Stimulated activated CD4-positive, alpha-beta T cell treated with anti-CD3 and anti-CD28 coated beads, Interleukin-2, amount 100 ng/mL, for 48 hours (primary cell): Measurements from ENCODE around the gene GLYATL1B.
"Not testable (repeated sequence)": the region's sequence is repeated elsewhere in the genome, so short reads cannot be mapped to it uniquely, and the experiment has no call there.

Experiments
- DNase-seq, 2 donors: peaks; one replicate each; pipeline ENCODE4 v3.0.0-alpha.2; 2020

GLYATL1B gene

GRCh38 chr11:59097113-59097708, 11.1 kb downstream of the GLYATL1B start:
- peak; percentile 50 to 58 for DNase-seq

DNA sequence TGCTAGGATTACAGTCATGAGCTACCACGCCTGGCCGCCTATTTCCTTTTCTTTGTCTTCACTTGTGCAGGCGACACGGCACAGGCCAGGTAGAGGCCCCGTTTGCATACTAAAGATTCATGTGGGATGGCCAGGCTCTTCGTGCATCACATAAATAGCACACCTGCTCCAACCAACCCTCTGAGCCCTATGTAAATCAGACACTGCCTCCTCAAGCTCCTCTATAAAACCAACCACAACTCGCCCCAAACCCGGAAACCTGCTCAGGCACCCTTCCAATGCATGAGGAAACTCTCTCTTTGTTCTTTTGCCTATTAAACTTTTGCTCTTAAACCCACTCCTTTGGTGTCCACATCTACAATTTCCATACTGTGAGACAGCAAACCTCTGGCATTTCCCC, 11.8 kb downstream of the GLYATL1B start:
- not testable (repeated sequence) for DNase-seq

DNA sequence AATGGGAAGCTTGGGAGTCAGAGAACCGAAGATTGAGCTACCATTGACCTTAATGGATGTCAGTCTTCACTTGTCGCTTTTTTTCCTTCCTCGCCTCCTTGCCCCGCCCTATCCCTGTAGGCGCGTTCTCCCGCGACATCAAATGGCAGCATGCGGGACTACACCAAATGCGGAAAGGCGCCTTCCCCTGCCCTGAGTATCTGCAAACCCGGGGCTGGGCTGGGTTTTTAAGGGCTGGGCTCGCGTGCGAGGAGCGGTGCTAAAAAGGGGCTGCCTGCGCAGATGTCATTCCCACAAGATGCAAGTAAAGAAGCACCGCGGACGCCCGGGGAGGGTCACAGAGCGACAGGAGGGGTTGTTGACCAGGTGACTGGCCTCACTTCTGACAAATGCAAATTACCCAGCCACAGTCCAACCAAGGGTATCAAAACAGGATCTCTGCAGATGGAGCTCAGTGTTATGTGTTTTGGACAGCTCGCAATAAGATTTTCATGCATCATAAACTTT, 16.2 kb downstream of the GLYATL1B start:
- peak; percentile 58 to 61 for DNase-seq

- peak; percentile 52 to 57 for DNase-seq
Measured at GRCh38 chr11:59106363-59107336, 20.5 kb downstream of the GLYATL1B start, which contains the start of gene FAM111B. FAM111B (plus strand) TSS chr11:59107237; CDS start chr11:59109626, 2,389 bp downstream.

GRCh38 chr11:59107721-59108120, 21.6 kb downstream of the GLYATL1B start:
- DNase-seq = not testable (repeated sequence)

DNA sequence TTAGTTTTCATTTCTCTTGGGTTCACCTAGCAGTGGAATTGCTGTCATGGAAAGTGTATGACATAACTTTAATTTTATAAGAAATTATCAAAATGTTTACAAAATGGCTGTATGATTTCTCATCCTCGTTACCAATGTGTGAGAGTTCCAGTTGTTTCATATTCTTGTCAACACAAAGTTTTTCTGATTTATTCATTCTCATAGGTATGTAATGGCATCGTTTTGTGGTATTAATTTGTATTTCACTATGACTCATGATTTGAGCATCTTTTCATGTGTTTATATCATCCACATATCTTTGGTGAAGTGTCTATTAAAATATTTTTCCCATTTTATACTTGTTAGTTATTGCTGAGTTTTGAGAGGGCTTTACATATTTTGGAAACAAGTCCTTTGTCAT, 26.4 kb downstream of the GLYATL1B start:
- DNase-seq = no peak

DNA sequence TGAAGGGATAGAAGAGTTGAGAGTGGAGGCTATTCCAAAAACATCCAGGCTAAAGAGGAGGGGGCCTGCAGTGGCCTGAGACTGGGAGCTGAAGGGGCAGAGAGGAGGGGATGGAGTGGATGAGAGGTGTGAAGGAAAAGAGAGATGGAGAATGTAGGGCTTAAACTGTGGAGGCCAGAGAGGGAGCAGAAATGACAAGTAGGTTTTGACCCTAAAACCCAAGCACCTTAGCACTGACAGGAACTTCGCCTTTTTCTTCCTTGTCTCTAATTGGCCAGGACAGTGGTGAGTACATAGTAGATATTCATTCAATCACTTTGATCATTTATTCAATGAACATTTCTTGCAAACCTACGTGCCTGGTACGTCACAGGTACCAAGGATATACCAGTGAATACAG, 28.2 kb downstream of the GLYATL1B start:
- no peak for DNase-seq

- no peak for DNase-seq
Measured at GRCh38 chr11:59115553-59115952, 29.4 kb downstream of the GLYATL1B start.

DNA sequence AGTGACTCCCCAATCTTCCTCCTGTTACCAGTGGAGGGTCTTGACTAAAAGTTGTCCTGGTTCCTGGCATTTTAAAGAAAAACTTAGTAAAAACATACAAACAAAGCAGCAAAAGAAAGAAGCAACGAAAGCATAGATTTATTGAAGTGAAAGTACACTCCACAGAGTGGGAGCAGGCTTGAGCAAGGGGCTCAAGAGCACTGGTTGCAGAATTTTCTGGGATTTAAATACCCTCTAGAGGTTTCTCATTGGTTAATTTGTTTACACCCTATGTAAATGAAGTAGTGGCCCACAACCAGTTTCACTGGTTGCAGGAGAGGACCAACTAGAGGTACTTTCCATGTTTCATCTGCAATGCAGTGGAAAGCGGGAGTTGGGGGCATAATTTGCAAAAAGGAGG, 31.7 kb downstream of the GLYATL1B start:
- no peak for DNase-seq

- no peak for DNase-seq
Measured at GRCh38 chr11:59119826-59120225, 33.7 kb downstream of the GLYATL1B start.

- peak; percentile 88 to 93 for DNase-seq
Measured at GRCh38 chr11:59135648-59136461, 49.7 kb downstream of the GLYATL1B start.

DNA sequence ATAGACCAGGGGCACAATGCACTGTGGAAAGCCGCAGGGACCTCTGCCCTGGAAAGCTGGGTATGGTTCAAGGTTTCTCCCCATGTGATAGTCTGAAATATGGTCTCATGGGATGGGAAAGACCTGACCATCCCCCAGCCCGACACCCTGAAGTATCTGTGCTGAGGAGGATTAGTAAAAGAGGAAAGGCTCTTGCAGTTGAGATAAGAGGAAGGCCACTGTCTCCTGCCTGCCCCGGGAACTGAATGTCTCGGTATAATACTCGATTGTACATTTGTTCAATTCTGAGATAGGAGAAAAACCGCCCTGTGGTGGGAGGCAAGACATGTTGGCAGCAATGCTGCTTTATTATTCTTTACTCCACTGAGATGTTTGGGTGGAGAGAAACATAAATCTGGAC, 50.4 kb downstream of the GLYATL1B start:
- not testable (repeated sequence) for DNase-seq

DNA sequence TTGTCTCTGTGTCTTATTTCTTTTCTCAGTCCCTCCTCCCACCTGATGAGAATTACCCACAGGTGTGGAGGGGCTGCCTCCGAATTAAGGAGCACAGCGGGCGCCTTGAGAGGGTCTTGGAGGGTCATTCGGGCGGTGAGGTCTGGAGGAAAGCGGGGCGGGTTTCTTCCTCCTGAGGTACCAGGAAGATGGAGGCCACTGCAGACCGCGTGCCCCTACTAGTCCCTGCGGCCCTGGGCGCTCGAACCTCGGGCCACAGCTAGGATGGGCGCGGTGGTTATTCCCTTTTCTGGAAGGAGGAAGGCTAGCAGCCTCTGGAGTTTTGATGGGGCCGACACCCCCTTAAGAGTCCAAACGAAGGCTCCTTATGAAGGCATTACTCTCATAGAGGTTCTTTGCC, 51.1 kb downstream of the GLYATL1B start:
- no peak for DNase-seq

DNA sequence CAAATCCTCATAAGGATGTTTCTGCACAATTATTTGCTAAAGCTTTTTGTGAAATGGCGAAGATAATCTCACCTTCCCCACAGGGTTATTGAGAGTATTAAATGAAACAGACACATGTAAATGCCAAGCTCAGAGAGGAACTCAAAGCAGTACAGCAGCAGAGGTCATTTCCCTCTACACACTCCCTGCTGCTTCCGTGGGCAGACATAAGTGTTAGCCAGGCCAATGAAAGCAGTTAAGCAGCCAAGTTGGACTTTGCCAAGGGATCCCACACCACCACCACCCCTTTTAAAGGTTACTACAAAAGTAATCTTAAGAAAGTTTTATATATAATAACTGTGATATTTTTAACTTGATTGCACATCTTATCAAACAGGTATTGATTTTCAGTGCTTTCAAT, 52.5 kb downstream of the GLYATL1B start:
- no peak for DNase-seq

DNA sequence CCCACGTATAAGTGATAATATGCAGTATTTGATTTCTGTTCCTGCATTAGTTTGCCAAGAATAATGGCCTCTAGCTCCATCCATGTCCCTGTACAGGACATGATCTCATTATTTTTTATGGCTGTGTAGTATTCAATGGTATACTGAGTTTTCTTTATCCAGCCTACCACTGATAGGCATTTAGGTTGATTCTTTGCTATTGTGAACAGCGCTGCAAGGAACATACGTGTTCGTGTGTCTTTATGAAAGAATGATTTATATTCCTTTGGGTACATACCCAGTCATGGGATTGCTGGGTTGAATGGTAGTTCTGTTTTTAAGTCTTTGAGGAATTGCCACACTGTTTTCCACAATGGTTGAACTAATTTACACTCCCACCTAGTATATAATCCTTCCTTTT, 55.1 kb downstream of the GLYATL1B start:
- no peak for DNase-seq

DNA sequence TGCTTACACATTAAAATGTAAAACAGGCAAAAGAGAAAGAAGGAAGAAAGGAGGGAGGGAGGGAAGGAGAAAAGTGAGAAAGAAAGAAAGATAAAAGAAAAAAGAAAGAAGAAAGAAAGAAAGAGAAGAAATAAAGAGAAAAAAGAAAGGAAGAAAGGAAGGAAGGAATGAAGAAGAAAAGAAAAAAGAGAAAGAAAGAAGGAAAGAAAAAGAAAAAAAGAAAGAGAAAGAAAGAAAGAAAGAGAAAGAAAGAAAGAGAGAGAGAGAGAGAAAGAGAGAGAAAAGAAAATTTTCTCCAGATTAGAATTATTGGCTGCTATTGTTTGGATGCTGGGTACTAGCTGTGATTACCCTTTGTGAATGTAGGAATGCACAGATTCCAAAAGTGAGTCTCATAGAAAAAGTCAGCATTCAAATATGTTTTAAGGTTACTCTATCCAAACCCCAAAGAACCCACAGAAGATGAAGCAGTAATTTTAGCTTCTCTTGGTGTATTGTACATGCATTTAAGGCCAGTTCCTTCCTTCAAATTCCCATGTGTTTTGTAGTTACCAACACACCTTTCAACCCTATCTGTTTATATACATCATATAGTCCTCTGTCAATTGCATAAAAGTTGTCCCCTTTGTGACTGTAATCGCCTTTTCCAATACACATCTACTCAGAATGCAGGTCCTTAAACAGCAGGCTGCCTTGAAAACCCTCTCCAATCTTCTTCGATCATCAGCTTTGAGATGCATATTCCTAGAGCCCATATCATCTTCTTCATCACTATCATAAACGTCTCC, 55.8 kb downstream of the GLYATL1B start:
- DNase-seq = no peak

DNA sequence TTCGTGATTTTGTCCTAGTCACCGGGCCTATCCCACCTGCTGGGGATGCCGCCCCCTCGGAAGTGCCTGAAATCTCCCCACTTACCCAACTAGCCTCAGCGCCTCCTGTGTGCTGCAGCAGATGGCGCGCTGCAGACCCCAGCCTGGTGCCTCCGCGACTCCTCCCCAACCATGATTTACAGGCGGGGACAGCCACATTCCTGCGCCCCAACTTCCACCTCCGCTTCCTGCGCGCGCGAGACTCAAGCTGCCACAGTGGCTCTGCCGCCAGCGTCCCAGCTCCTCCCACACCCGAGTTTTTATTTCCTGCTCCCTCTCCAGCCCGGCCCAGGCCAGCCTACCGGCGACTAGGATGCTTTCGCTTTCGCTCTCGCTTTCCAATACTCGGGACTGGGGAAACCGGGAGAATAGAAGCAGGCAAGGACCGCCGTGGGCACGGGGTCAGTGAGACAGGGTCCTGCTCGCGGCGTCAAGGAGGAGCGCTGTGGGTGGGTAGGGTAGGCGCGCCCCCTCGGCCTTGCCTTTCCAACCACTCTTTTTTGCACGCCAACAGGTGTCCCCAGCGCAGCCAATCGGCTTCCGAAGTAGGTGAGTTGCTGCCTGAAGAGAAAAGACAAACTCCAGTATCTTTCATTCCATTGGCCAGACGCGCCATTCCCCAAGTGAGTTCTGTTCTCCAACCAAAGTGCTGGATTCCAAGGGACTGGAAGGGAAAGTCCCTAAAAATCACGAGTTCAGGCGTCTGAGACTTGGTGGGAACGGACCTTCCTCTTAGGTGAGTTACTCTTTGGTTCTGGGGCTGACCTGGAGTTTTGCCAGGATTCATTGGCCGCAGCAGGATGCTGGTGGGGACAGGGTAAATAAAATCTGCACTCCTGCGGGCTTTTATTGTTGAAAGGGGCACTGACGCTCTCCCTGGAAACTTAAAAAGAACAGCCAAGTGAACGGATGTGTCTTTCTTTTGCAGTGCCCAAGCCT, 56.7 kb downstream of the GLYATL1B start, which contains the start of gene FAM111A:
TSS of gene FAM111A (plus strand) at position 327 of the 978 bp plus-strand sequence. CDS start 6,017 bp downstream, outside the sequence.
- peak; percentile 65 to 67 for DNase-seq

- DNase-seq = no peak
Measured at GRCh38 chr11:59144096-59144495, 58.0 kb downstream of the GLYATL1B start.
